Measurements from ENCODE around the gene NLRP12. TPM values are rescaled to one million over a fixed set of nuclear protein-coding genes. Genes with fewer than 3 reads are reported as not detected.
A peak's percentile ranks its signal among the peaks of the same experiment; 100 is the strongest.

The NLRP12 gene
- polyA plus RNA-seq, 2 of the 4 experiments (the other 2 are of a cell fraction): 0.03 TPM

DNA sequence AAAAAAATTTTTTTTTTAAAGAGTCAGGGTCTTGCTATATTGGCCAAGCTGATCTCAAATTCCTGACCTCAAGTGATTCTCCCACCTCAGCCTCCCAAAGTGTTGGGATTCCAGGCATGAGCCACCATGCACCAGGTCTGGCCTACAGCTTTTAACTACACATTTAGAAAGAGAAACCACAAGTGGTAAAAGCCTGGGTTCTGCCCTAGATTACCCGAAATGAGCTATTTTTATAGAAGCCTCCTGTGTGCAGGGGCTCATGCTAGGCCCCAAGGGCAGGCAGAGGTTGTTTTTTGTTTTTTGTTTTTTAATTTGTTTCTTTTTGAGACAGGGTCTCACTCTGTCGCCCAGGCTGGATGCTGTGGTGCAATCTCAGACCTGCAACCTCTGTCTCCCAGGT is 29.6 kb upstream of the NLRP12 start:
- H3K4me2 ChIP-seq: no peak overlapping the region
- no peaks in the 10 kb centered on the region for H3K9me3 ChIP-seq
- ChIA-PET POLR2A (interaction anchor here (0.8 kb wide), 1 partner anchor 12 kb away, joined by 4 read pairs; no protein-coding TSS in a partner anchor), CTCF (interaction anchor here (0.5 to 7.4 kb wide), 17 partner anchors 10 to 1853 kb away, joined by 3 to 49 read pairs (median 3); partner anchors contain the start of genes MYADM and PRKCG)
- FAIRE-seq: no peak
- no peak for DNase-seq (ENCODE audit: low read depth in 1 of 2, low spot score in 1 of 2)
- peaks cover 13% of the 10 kb centered on the region for H3K4me1 ChIP-seq
- no peak for ATAC-seq
- H3K27ac ChIP-seq: peak overlapping the region in 1 of 2 experiments; percentile 40; a peak in 2 of 6 replicates
- 67% methylated on average over 2 of the region's 2 CpGs for WGBS (ENCODE audit: missing lambda C conversion rate)
- TF ChIP-seq, protein P1, sequence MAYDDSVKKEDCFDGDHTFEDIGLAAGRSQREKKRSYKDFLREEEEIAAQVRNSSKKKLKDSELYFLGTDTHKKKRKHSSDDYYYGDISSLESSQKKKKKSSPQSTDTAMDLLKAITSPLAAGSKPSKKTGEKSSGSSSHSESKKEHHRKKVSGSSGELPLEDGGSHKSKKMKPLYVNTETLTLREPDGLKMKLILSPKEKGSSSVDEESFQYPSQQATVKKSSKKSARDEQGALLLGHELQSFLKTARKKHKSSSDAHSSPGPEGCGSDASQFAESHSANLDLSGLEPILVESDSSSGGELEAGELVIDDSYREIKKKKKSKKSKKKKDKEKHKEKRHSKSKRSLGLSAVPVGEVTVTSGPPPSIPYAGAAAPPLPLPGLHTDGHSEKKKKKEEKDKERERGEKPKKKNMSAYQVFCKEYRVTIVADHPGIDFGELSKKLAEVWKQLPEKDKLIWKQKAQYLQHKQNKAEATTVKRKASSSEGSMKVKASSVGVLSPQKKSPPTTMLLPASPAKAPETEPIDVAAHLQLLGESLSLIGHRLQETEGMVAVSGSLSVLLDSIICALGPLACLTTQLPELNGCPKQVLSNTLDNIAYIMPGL (CRISPR knock-in tag; IDR thresholded peaks at IDR 0.05; ENCODE audit: borderline replicate concordance): no peak
- TF ChIP-seq MAFK (IDR thresholded peaks at IDR 0.05; ENCODE audit: partially characterized antibody) (no peak), TP53 (CRISPR knock-in tag; IDR thresholded peaks at IDR 0.05) (no peak), SMC3 (IDR thresholded peaks at IDR 0.05) (no peak), CHD2 (IDR thresholded peaks at IDR 0.05; ENCODE audit: low read length, partially characterized antibody) (no peak), RNF2 (IDR thresholded peaks at IDR 0.05; ENCODE audit: borderline replicate concordance, low read depth) (no peak)
- TF ChIP-seq, protein P2, sequence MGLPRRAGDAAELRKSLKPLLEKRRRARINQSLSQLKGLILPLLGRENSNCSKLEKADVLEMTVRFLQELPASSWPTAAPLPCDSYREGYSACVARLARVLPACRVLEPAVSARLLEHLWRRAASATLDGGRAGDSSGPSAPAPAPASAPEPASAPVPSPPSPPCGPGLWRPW (IDR thresholded peaks at IDR 0.05): no peak
- H3K4me3 ChIP-seq: no peak overlapping the region

DNA sequence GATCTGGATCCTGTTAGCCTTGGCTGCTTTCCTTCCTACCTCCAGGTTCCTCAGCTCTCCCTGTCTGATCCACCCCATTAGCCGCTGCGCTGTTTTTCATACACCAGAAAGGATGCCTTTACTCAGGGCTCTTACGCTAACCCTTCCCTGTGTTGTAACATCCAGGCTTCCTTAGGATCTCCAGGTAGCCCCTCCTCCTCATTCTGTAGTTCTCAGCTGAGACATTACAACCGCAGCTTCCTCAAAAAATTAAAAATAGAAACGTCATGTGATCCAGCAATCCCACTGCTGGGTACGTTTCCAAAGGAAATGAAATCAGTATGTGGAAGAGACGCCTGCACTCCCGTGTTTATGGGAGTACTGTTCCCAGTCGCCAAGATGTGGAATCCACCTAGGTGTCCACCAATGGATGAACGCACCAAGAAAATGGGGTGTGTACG is 25.1 kb upstream of the NLRP12 start:
- 83% methylated on average over 11 of the region's 11 CpGs for WGBS (ENCODE audit: missing lambda C conversion rate)
- Histone ChIP-seq H3K4me3 (no peak overlapping the region), H3K4me1 (peaks cover 8% of the 10 kb centered on the region; the same call in 2 of the 3 replicates), H3K4me2 (no peak overlapping the region), H3K9me3 (no peaks in the 10 kb centered on the region), H3K27ac (no peak overlapping the region)
- FAIRE-seq: no peak
- POLR2A ChIA-PET: interaction anchor here (2.6 kb wide), 1 partner anchor 18 kb away, joined by 11 read pairs; the partner anchor contains the start of gene MYADM
- no peak for DNase-seq (ENCODE audit: low read depth in 1 of 2, low spot score in 1 of 2)
- no peak for ATAC-seq
- CTCF ChIA-PET: interaction anchor here (1.0 to 2.3 kb wide), 7 partner anchors 11 to 181 kb away, joined by 3 to 7 read pairs (median 5); partner anchors contain the start of gene PRKCG
- no peak for TF ChIP-seq NPAS2 (CRISPR knock-in tag; IDR thresholded peaks at IDR 0.05; ENCODE audit: borderline replicate concordance)
- TF ChIP-seq, protein P3, sequence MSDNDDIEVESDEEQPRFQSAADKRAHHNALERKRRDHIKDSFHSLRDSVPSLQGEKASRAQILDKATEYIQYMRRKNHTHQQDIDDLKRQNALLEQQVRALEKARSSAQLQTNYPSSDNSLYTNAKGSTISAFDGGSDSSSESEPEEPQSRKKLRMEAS (IDR thresholded peaks at IDR 0.05): no peak
- no peak for TF ChIP-seq CHD2 (IDR thresholded peaks at IDR 0.05; ENCODE audit: low read length, partially characterized antibody)
- no peak for TF ChIP-seq RNF2 (IDR thresholded peaks at IDR 0.05; ENCODE audit: borderline replicate concordance, low read depth)
- no peak for TF ChIP-seq EP300 (IDR thresholded peaks at IDR 0.05)
- TF ChIP-seq SMC3 (IDR thresholded peaks at IDR 0.05): no peak
- TF ChIP-seq, protein P1 (CRISPR knock-in tag; IDR thresholded peaks at IDR 0.05; ENCODE audit: borderline replicate concordance): no peak
- no peak for TF ChIP-seq JUN (IDR thresholded peaks at IDR 0.05)
- TF ChIP-seq, protein P4, sequence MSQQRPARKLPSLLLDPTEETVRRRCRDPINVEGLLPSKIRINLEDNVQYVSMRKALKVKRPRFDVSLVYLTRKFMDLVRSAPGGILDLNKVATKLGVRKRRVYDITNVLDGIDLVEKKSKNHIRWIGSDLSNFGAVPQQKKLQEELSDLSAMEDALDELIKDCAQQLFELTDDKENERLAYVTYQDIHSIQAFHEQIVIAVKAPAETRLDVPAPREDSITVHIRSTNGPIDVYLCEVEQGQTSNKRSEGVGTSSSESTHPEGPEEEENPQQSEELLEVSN (IDR thresholded peaks at IDR 0.05; ENCODE audit: borderline replicate concordance, low read depth): no peak
- no peak for TF ChIP-seq HDAC2 (IDR thresholded peaks at IDR 0.05)
- TF ChIP-seq MYC (IDR thresholded peaks at IDR 0.05; ENCODE audit: borderline replicate concordance, low read length): no peak
- TF ChIP-seq ZSCAN20 (CRISPR knock-in tag; IDR thresholded peaks at IDR 0.05): no peak
- no peak for TF ChIP-seq HOXB13 (CRISPR knock-in tag; IDR thresholded peaks at IDR 0.05; ENCODE audit: low read depth)
- TF ChIP-seq MAZ (IDR thresholded peaks at IDR 0.05; ENCODE audit: borderline replicate concordance, low read depth, low read length): no peak
- TF ChIP-seq, protein P5, sequence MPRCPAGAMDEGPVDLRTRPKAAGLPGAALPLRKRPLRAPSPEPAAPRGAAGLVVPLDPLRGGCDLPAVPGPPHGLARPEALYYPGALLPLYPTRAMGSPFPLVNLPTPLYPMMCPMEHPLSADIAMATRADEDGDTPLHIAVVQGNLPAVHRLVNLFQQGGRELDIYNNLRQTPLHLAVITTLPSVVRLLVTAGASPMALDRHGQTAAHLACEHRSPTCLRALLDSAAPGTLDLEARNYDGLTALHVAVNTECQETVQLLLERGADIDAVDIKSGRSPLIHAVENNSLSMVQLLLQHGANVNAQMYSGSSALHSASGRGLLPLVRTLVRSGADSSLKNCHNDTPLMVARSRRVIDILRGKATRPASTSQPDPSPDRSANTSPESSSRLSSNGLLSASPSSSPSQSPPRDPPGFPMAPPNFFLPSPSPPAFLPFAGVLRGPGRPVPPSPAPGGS (IDR thresholded peaks at IDR 0.05): no peak
- no peak for TF ChIP-seq PBX3 (IDR thresholded peaks at IDR 0.05)
- no peak for TF ChIP-seq HOXB5 (CRISPR knock-in tag; IDR thresholded peaks at IDR 0.05)
